Thoracic aorta (tissue), 2 donors: ENCODE measurements around the gene PACSIN3. TPM values are rescaled to one million over a fixed set of nuclear protein-coding genes. Genes with fewer than 3 reads are reported as not detected.
A peak's percentile ranks its signal among the peaks of the same experiment; 100 is the strongest.
"Not testable (repeated sequence)": the region's sequence is repeated elsewhere in the genome, so short reads cannot be mapped to it uniquely, and the experiment has no call there.

Experiments
- ATAC-seq: fragments of 150-250 bp; one replicate; pipeline ENCODE4 v1.8.0; 2017; ENCODE audit warnings: low read depth; ENCODE audit not compliant: insufficient number of reproducible peaks, low FRiP score
- DNase-seq: peaks from one replicate; pipeline ENCODE4 v3.0.0-alpha.2; 2020; ENCODE audit warnings: low spot score
- H3K27ac ChIP-seq, 2 donors: fragments of 200-600 bp; sonication (generic); 1 replicate in 1 of 2; 2 replicates in 1 of 2; pipeline ENCODE4 v1.5.1; 2016; ENCODE audit warnings: mild to moderate bottlenecking in 2 of 2, moderate library complexity in 2 of 2
- H3K27me3 ChIP-seq: fragments of 200-600 bp; sonication (generic); replicated peaks from 2 replicates; pipeline ENCODE4 v1.6.0; 2016; ENCODE audit warnings: mild to moderate bottlenecking; ENCODE audit not compliant: insufficient read depth
- H3K36me3 ChIP-seq: fragments of 200-600 bp; sonication (generic); one replicate; pipeline ENCODE4 v1.5.1; 2016
- H3K4me1 ChIP-seq, 2 donors: fragments of 200-600 bp; sonication (generic); 1 replicate in 1 of 2; 2 replicates in 1 of 2; pipeline versions ENCODE4 v1.5.1 to v1.6.0; 2016; ENCODE audit warnings: low read depth in 2 of 2, mild to moderate bottlenecking in 1 of 2; ENCODE audit not compliant: control insufficient read depth in 1 of 2
- H3K4me3 ChIP-seq: fragments of 200-600 bp; sonication (generic); 2 replicates; pipeline ENCODE4 v1.5.1; 2016; ENCODE audit warnings: mild to moderate bottlenecking
- H3K9me3 ChIP-seq: fragments of 200-600 bp; sonication (generic); 2 replicates; pipeline ENCODE4 v1.5.1; 2016
- CTCF ChIP-seq: fragments of 200-600 bp; sonication (generic); IDR thresholded peaks from one replicate; pipeline ENCODE4 v1.5.1; 2019; ENCODE audit warnings: antibody characterized with exemption
- total RNA-seq, 2 donors: library from RNA; depleted of rRNA; stranded (reverse); fragments of >200 nt; gene quantifications; one replicate each; pipeline versions ENCODE4 v1.1.0 to v1.2.3, GENCODE V29; 2016

The PACSIN3 gene
- total RNA-seq, 2 donors from 2014 or later, result 30.3 to 44.4 TPM

- Histone ChIP-seq H3K4me3 (no peak overlapping the region), H3K4me1 (peaks cover 0 to 5% of the 10 kb centered on the region in 2 donors), H3K27me3 (no peaks in the 10 kb centered on the region), H3K9me3 (no peaks in the 10 kb centered on the region), H3K27ac (no peak overlapping the region), H3K36me3 (no peaks in the 10 kb centered on the region)
- no peak for ATAC-seq
- DNase-seq, result no peak
- no peak for TF ChIP-seq CTCF
Observed at GRCh38 chr11:47207459-47207858, 21.2 kb upstream of the PACSIN3 start.

GRCh38 chr11:47206577-47206976, 20.3 kb upstream of the PACSIN3 start:
- H3K27ac ChIP-seq, ATAC-seq, H3K4me1 ChIP-seq, H3K27me3 ChIP-seq, H3K9me3 ChIP-seq, H3K36me3 ChIP-seq, DNase-seq, H3K4me3 ChIP-seq: not testable (repeated sequence)

- no peak for TF ChIP-seq CTCF
- Histone ChIP-seq H3K4me3 (no peak overlapping the region), H3K9me3 (no peaks in the 10 kb centered on the region), H3K4me1 (peaks cover 0 to 5% of the 10 kb centered on the region in 2 donors), H3K27ac (peak overlapping the region in 1 of 2 donors; percentile 5), H3K27me3 (no peaks in the 10 kb centered on the region), H3K36me3 (no peaks in the 10 kb centered on the region)
- ATAC-seq (no peak), DNase-seq (no peak)
Observed at GRCh38 chr11:47204637-47204989, 18.4 kb upstream of the PACSIN3 start.

- no peak for DNase-seq
- no peak for TF ChIP-seq CTCF
- ATAC-seq, result no peak
- Histone ChIP-seq H3K27ac (no peak overlapping the region), H3K36me3 (no peaks in the 10 kb centered on the region), H3K4me3 (no peak overlapping the region), H3K9me3 (no peaks in the 10 kb centered on the region), H3K27me3 (no peaks in the 10 kb centered on the region), H3K4me1 (peaks cover 0 to 5% of the 10 kb centered on the region in 2 donors)
Observed at GRCh38 chr11:47202576-47202975, 16.3 kb upstream of the PACSIN3 start.

GRCh38 chr11:47201015-47201414, 14.8 kb upstream of the PACSIN3 start:
- no peaks in the 10 kb centered on the region for H3K36me3 ChIP-seq
- H3K4me1 ChIP-seq, result peaks cover 0 to 5% of the 10 kb centered on the region in 2 donors
- H3K4me3 ChIP-seq, result no peak overlapping the region
- H3K27ac ChIP-seq, result no peak overlapping the region
- DNase-seq (no peak), ATAC-seq (no peak)
- H3K27me3 ChIP-seq, result no peaks in the 10 kb centered on the region
- TF ChIP-seq CTCF, result no peak
- H3K9me3 ChIP-seq, result no peaks in the 10 kb centered on the region

- not testable (repeated sequence) for H3K4me3 ChIP-seq, H3K4me1 ChIP-seq, H3K36me3 ChIP-seq, DNase-seq, H3K27ac ChIP-seq, ATAC-seq, H3K9me3 ChIP-seq, H3K27me3 ChIP-seq
Observed at GRCh38 chr11:47198161-47198560, 11.9 kb upstream of the PACSIN3 start.
